Jurkat, Clone E6-1 (cell line): ENCODE measurements around the gene RUNX2.
"Not testable (repeated sequence)": the region's sequence is repeated elsewhere in the genome, so short reads cannot be mapped to it uniquely, and the experiment has no call there.

Experiments
- DNase-seq: peaks from one replicate; pipeline ENCODE4 v3.0.0-alpha.2; 2011; ENCODE audit warnings: low read depth, low spot score
- H3K4me3 ChIP-seq: 2 replicates; pipeline ENCODE4 v1.5.1; 2011; ENCODE audit warnings: mild to moderate bottlenecking, low read length, control low read depth, moderate library complexity

Gene RUNX2

DNA sequence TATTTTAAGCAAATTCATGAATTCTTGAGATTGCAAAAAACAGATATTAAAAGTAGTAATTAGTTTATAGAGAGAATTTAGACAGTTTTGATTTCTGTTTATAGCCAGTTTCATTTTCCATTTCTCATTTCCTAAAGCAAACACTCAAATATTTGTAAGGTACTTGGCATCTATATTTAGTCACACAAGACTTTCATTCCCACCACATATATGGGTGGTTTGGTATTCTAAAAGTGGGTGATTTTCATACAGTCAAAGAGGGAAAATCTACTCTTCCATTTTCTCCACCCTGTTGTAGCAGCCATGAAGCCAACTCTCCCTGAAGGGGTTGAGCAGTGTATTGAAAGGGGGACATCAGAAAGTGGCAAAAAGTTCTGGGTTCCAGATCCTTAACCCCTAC, 230.7 kb downstream of the RUNX2 start:
- H3K4me3 ChIP-seq = no peak overlapping the region
- no peak for DNase-seq

DNA sequence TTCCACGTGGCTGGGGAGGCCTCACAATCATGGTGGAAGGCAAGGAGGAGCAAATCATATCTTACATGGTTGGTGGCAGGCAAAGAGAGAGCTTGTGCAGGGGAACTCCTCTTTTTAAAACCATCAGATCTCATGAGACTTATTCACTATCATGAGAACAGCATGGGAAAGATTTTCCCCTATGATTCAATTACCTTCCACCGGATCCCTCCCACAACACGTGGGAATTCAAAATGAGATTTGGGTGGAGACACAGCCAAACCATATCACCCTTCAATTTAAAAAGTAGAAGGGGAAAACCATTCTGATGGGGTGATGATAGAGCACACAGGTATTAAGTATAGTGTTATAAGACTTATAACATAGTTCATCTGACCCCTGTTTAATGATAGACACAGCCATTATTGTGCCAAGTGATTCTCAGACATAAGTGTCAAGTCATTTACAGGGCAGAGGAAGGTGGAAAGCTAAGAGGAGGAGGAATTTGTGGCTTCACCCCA, 232.2 kb downstream of the RUNX2 start:
- H3K4me3 ChIP-seq, DNase-seq: not testable (repeated sequence)

DNA sequence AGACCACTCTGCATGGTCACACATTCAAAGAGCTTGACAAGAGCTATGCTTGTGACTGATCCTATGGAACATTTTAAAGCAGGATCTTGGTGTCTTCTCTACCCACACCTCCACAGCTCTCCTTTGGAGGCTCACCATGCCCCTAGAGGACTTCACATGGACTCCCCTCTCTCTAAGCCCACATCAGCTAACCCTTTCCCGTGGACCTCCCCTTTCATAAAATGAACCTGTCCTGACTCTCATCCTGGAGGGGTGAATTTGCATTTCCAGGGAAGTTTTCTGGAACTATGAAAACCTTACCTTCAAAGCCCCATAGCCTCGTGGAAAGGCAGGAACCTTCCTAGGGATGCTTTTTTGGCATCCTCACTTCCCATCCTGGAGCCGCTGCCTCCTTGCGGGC, 234.0 kb downstream of the RUNX2 start:
- DNase-seq = no peak
- no peak overlapping the region for H3K4me3 ChIP-seq

DNA sequence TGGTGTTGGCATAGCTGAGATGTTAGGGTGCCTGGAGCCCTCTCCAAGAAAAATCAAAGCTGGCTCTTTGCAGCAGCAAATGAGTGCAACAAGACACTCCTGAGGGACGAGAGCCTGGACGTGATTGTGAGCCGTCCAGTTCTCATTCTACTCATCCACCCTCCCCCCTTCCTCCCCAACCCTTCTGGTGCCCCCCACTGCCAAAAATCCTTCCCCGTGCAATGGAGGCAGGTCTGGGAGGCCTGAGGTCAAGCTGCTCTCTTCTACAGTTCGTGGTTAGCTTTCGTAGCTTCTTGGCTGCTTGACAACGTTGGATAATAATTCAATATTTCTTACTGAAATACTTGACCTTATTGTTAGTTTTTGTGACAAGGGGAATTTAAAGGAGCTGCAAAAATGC, 234.9 kb downstream of the RUNX2 start:
- no peak overlapping the region for H3K4me3 ChIP-seq
- no peak for DNase-seq

DNA sequence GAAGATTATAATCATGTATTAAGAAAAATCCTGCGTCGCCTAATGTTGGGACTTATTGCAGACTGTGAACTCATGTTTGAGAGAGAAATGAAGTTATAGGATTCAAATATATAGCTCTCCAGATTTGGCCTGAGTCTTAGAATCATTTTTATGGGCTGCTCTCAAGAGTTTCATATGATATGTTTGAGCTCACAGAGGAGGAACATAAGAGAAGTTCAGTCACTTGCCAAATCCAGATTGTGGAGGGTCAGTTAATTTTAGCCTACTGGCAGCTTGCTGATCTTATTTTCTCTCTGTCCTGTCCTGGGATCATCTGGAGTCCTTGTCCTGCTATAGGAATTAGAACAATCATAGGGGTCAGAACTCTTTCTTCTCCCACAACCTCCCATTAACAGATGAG, 235.7 kb downstream of the RUNX2 start:
- DNase-seq = no peak
- no peak overlapping the region for H3K4me3 ChIP-seq

DNA sequence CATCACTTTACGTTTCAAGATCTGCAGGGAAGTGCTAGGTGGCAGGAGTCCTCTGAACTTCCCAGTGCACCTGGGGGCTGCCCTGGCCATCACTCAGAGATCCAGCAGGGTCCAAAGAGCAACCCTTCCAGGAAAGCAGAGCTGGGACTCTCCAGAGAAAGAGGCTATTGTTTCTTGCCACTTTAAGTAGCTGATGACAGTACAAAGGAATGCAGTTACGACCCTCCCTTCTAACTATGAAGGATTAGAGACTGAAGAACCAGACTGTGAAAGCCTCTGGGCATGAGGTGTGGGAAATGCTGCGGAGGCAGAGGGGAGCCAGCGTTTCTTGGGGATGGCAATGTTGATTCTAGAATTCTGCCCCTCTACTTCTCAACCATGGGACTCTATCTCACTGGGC, 238.8 kb downstream of the RUNX2 start:
- H3K4me3 ChIP-seq = no peak overlapping the region
- DNase-seq = no peak

DNA sequence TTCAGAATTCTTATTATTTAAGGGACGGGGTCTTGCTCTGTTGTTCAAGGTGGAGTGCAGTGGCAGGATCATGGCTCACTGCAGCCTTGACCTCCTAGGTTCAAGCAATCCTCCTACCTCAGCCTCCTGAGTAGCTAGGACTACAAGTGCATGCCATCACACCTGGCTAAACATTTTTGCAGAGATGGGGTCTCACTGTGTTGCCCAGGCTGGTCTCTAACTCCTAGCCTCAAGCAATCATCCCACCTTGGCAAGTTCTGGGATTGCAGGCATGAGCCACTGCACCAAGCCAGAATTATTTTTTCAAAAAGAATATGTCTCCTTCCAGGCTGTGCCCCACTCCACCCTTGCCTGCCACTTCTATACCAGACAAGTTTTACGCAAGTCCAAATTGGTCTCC, 239.7 kb downstream of the RUNX2 start:
- no peak overlapping the region for H3K4me3 ChIP-seq
- DNase-seq = no peak

DNA sequence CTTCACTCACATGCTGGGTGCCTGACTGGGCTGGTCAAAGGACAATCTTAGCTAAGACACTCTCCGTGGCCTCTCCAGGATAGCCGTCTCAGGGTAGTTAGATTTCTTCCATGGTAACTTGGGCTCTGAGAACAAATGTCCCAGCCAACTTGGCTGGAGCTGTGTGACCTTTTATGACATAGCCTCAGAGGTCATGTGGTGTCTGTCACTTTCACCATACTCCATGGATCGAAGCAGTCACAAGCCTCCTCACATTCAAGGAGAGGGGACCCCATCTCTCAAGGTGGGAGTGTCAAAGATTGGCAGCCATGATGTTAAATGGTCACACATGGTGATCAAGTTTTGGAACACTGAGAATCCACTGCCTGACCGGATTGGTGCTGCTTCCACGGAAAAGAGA, 240.5 kb downstream of the RUNX2 start:
- no peak overlapping the region for H3K4me3 ChIP-seq
- DNase-seq = no peak

DNA sequence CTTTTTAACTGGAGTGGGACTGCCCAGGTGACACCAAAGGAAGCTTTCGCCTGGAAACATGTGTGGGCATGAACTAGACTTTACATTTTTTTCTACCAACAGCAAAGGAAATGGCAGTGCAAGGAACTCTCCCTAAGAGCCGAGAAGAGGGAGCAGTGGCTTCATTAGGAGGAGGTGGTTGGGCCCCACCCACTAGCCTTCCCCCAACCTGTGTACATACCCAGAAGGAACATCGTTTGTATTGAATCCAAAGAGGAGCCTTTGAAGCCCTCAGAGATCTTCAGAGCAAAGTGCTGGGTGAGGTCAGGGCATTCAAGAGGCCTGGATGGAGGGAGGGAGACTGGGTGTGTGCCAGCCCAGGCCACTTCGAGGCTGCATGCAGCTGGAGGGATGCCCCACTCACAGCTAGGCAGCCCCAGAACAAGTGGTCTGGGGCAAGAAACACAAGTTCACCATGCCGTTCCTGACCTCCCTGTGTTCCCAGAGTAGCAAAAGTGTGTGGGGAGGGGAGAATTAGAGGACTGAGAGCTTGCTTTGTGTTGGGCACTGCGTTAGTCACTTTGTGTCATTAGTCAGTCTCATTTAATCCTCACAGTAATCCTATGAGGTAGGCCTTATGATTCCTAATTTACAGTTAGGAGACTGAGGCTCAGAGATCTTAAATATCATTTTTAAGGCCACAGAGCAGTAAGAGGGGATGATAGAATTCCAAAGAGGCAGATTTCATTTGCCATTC, 241.2 kb downstream of the RUNX2 start:
- DNase-seq = no peak

DNA sequence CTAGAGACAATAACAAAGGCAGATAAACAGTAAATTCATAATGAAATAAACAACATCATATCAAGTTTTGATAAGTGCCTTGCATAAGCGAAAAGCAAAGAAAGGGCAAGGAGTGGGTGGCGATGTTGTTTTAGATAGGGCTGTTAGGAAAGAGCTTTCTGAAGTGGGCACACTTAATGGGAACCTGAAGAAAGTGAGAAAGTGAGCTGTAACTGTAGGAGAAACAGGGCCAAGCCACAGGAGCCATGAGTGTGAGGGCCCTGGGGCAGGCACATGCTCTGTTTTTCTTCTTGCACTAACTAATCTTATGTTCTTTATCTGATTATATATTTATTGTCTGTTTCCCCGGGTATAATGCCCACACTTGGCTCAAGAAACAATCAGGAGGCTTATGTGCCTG, 243.0 kb downstream of the RUNX2 start:
- DNase-seq = no peak
- no peak overlapping the region for H3K4me3 ChIP-seq

More for the DNA sequence above, 241.2 kb downstream of the RUNX2 start:
- H3K4me3 ChIP-seq = no peak overlapping the region

DNA sequence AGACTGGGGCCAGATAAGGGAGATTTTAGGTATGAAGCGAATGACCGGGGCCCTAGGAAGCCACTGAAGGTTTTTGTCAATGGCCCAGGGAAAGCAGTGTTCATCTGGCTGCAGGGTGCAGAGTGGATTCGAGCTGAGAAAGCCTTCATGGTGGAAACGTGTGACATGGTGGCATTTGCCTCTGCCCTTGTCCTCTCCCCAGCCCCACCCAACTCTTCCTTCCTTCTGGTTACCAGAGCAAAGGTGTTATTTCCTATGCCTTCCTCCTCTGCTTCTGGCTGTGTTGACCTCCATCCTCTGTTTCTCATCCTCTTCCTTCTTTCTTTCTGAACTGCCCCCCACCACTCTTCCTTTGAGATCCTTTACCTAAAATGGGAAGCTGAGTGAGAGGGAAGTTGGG, 244.7 kb downstream of the RUNX2 start:
- no peak for DNase-seq
- H3K4me3 ChIP-seq = no peak overlapping the region

DNA sequence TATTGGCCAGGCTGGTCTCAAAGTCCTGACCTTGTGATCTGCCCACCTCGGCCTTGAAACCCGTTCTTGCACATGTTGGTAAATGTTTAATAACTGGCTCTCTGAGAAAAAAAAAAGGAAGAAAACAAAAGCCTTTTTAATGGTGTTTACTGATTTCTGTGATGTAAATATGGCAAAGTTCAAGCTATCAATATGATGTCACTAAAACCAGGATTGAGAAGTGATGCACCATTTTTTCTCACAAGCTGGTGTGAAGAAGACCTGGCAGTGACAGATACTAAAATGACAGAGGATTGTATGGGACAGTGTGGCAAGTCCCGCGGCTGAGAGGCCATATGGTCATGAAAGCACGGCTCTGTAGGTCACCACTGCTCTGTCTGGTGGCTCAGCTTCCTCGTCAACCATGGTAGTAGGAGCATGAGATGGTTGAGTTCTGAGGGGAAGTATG, 245.9 kb downstream of the RUNX2 start:
- DNase-seq = no peak
- no peak overlapping the region for H3K4me3 ChIP-seq

DNA sequence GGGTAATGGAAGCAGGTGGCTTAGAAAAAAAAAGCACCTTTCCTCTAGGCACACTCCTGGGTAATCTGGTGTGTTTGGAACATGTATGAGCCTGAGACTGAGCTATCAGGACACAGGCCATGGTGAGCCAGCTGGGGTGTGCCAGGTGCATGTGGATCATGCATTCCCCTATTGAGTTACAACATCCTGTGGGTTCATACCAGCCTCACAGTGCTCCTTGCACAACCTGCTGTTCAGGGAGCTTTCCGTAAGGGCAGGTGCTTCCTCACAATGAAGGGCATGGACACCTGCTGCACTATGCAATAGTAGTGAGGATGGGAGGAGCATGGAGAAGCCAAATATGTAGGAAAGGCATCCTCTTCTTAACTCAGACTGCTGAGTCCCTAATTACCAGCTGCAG, 246.8 kb downstream of the RUNX2 start:
- no peak overlapping the region for H3K4me3 ChIP-seq
- peak; percentile 67 for DNase-seq

DNA sequence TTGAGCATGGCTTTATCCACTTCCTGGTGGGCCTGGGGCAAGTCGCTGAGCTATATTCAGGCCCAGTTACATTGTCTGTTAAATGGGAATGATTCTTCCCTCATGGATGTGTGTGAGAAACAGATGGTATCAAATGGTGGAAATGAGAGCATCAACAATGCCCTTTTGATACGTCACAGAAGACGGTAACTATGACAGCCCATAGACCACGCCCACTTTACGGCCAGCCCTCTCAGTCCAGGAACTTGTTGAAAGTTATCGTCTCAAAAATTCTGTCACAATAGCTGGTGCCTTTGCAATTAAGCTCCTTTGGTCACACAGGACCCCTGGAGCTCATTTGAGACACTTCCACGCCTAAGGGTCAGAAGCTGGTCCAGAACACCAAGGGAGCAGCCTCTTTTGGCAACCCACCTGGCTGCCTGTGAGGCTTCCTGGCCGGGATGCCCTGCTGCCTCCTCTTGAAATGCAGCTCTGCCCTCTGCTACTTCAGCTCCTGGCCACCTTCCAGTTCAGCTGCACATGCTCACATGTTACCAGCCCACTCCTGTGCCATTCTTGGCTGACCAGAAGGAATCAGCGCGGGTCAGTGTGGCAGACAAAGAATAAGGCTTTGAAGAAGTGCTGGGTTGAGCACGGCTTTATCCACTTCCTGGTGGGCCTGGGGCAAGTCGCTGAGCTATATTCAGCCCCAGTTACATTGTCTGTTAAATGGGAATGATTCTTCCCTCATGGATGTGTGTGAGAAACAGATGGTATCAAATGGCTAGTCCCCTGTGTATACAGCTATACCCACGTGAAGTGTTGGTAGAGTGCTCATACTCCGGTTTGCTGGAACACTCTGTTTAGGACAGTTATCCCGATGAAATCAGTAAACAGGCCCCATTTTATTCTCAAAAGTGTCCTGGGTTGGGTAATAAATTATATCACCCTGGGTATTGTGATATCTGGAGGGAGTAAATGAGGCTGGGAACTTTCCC, 248.8 kb downstream of the RUNX2 start:
- DNase-seq = no peak
- H3K4me3 ChIP-seq = no peak overlapping the region

DNA sequence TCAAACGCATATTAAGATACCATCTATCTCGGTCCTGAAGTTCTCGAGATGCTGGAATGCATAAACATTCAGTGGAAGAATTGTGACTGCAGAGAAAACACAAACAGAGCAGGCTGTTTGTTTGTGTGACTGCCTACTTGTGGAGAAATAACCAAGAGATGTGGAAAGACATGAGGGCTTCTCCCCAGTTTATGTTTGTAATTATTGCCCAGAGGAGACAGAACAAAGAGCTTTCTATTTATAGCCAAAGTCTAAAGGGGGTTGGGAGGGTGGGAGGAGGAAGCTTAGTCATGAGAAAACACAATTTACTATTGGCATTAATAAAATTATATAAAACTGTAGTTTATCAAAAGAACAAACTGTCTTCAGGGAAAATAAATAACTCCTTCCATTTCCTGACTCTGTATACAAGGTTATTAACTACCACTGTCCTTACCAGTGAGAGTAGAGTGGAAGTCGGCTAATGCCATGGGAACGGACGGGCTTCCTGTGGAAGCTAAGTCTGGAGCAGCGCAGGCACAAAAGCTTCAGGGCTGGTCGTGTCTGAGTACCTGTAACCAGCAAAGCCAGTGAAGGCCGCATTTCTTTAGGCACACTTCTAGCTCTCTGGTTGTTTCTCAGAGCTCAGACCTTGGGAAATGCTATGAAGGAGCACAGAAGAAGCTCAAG, 249.8 kb downstream of the RUNX2 start:
- DNase-seq = no peak
- H3K4me3 ChIP-seq = no peak overlapping the region

DNA sequence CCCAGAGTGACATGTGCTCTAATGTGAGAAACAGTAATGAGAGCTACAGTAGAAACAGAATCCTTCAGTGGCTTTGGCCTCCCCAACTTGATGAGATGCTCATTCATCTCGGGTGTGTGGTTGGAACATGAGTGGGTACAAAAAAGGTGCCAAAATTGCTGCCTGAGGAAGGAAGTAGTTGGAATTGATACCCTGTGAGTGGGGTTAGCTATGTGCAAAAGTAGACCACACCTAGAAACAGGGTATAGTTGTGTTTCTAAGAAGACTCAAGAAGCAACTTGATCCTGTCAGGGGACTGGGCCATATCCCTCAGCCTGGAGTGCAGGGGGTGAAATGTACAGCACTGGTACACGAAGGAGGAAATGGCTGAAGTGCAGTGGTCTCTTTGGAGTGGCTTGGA, 256.0 kb downstream of the RUNX2 start:
- H3K4me3 ChIP-seq = no peak overlapping the region
- DNase-seq = peak; percentile 43

DNA sequence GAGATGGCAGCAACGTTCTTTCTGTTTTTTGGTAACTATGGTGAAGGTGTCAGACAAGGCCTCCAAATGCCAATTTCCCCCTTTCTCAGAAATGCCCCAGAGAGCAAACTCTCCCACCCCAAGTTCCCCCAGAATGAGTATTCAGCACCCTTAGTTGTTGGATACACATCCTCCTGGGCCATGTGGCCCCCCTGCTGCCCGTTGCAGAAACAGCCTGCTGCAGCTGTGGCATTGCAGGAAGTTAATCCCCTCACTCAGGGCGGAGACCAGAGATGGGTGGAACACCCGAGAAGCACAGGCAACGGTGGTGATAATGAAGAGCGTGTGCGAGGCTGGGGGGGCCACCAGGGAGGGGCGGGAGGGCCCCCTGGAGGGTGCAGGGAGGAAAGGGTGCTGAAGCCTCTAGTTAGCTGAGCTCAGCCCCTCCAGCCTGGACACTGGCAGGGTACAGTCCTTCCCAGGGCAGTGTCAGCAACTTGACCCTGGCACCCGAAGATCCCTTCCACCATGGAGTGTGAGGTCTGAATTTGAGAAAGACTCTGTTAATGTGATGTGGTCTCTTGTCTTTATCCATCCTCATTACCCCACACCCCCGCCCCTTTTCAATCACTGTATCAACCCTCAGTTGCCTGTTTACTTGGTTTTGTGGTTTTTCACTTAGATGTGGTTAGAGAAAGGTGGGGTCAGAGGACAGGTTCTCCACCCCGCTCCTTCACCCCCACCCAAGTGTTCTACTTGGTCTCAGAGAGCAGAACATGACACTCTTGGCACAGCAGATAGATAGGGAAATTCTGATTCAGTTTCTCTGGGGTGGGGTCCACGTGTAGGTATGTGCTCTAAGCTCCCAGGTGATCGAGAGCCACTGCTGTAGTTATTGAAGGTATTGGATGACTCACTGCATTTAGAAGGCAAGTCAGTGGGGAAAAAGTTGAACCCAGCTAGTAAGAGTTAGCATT, 258.4 kb downstream of the RUNX2 start:
- DNase-seq = peak; percentile 75
- no peak overlapping the region for H3K4me3 ChIP-seq

DNA sequence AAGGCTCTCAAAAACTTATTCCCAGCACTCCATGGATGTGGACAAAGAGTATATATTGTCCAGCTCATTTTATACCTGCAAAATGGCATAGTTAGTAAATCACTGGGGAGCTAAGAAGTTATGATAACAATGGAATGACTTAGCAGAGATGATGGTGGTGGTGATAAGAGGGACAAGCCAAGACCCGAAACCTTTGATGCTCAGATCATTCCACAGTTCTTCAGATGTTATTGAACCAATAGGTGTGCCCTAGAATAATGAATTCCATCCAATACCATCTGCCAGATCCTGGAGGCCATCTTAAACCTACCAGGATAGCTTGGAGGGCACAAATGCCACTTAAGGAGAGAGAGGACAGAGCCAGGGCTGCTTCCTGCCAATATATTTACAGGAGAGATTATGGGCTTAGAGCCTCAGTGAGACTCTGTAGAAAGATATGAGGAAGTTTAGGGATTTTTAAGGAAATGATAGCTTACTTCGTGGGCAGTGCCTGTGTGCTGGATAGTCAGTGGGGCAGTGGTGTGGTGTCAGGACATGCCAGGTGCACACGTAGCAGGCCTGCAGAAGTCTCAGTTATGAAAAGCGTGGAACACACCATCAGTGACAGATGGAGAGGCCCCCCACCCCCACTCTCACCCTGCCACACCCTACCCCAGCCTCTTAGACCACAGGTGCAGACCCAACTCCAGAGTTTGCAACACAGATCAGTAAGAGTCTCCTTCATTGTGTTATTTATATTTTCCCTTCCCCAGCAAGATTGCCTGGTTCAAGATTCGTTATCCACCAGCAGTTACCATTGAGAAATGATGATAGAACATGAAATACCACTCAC, 259.3 kb downstream of the RUNX2 start:
- H3K4me3 ChIP-seq = no peak overlapping the region
- no peak for DNase-seq
